Measurements from ENCODE around the gene RPS6KA3.

GRCh38 chrX:20144491-20144890 is 122.2 kb downstream of the RPS6KA3 start:
- TF ChIP-seq ZBTB43 (CRISPR knock-in tag; IDR thresholded peaks at IDR 0.05) (no peak), CREB1 (CRISPR knock-in tag; IDR thresholded peaks at IDR 0.05) (no peak), MLX (CRISPR knock-in tag; IDR thresholded peaks at IDR 0.05) (no peak), CTCF (IDR thresholded peaks at IDR 0.05) (no peak), TCF7 (CRISPR knock-in tag; IDR thresholded peaks at IDR 0.05; ENCODE audit: low read depth) (no peak), USF2 (CRISPR knock-in tag; IDR thresholded peaks at IDR 0.05) (no peak), HMGXB4 (CRISPR knock-in tag; IDR thresholded peaks at IDR 0.05) (no peak), E2F5 (CRISPR knock-in tag; IDR thresholded peaks at IDR 0.05) (no peak)
